Raji (cell line): ENCODE results near the gene TMEM14A.

Experiments used
- POLR2A ChIP-seq: IDR thresholded peaks from 2 replicates; pipeline ENCODE4 v1.6.1; 2011; ENCODE audit warnings: low read depth, low read length, control low read depth; ENCODE audit not compliant: insufficient read depth

TMEM14A gene

DNA sequence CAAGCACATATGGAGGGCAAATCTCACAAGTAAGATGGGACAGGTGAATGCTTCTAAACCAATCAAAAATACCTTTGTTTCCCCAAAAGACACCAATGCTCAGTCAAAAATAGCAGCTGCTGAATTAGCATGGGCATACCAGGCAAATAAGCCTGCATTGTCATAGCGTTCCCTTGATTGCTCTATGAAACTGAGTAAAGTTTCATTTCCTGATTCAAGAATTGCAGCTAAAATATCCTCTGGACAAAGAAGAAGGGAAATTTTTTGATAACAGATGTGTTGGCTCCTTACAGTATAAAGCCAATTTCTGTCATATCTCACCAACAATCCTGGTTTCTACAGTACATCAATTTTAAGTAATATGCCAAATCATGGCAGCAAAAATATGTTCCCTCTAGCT lies 3.3 kb upstream of the TMEM14A start:
- no peak for TF ChIP-seq POLR2A

DNA sequence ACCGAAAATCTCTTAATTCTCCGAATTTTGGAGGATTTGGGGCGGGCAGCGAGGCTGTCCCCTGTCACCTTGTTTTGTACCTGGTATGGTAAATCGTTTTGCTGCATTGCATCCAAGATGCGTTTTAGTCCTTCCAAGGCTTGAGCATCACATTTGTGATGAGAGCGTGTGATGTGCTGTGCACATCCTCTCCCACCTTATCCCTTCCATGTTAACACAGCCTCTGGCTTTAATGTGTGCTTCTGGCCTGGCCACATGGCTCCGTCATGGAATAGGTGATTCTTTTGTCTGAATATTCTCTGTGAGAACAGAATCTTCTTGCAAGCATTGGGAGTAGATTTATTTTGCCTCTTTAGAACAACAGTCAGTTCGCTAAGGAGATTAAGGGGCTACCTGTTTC lies 763 bp downstream of the TMEM14A start:
- TF ChIP-seq POLR2A = no peak

DNA sequence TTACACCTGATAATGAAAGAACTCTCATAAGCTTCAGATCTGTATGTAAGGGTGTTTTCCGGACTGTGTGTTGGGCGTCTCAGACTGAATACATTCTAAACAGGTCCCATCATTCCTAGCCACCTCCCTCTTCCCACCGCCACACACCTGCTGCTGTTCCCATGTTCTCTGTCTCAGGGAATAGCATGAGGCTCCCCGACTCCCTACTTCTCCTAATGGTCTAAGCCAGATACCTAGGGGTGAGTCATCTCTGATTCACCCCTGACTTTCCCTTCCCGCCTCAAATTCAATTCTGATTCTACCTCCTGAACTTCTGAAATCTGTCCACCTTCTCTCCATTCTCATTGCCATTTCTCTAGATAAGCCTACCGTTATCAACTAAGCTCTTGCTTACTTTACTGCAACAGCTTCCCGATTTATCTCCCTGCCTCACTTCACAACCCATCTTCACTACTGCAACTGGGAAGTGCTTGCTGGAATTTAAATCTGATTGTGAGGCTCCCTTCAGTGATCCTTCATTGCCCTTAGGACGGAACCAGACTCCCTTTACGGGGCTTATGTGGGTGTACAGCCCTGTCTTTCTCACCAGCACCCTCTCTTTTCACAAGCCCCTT lies 1.6 kb downstream of the TMEM14A start:
- TF ChIP-seq POLR2A = no peak

DNA sequence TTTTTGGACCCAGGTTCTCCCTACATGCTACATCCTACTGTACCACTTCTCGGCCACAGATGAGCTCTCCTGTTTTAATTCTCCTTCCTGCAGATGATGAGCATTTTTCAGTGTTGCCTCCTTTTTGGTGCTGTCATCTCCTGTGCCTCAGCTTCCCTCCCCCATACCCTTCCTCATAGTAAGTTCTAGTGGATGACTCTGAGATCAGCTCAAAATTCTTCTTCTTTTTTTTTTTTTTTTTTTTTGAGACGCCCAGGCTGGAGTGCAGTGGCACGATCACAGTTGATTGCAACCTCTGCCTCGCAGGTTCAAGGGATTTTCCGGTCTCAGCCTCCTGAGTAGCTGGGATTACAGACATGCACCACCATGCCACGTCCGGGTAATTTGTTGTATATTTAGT lies 3.8 kb downstream of the TMEM14A start:
- no peak for TF ChIP-seq POLR2A

DNA sequence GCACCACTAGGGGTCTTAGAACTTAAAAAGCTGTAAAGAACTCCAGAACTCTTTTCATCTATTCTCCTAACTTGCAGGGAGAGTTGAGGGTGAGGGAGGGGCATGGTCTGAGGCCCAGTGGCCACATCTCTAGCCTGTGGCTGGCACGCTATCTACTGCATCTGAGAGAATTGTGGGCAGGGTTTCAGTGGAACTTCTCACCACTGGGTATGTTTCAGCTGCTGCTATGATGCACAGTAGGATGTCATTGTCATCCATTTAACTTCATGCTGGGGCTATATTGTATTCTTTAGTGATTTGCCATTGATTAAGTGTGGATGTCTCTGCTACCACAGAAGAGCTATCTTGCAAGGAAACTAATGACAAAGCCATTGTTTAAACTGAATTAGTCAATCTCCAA lies 4.5 kb downstream of the TMEM14A start:
- no peak for TF ChIP-seq POLR2A

DNA sequence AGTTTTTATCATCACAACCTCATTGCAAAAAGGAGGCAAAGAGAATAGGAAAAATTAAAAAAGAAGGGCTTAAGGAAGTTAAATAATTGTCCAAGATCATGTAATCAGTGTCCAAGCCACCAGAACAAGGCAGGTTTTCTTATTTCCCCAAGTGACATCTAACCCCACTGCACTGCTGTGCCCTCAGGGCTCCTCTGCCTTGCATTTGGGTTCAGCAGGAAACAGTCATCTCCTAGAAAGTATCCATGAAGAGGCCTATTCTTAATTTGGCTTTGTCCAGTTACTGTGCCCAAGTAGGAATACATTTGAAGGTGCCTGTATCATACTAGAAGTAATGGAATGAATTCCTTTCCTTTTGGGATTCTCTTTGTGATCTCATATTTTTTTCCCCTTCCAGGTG lies 10.5 kb downstream of the TMEM14A start:
- no peak for TF ChIP-seq POLR2A

DNA sequence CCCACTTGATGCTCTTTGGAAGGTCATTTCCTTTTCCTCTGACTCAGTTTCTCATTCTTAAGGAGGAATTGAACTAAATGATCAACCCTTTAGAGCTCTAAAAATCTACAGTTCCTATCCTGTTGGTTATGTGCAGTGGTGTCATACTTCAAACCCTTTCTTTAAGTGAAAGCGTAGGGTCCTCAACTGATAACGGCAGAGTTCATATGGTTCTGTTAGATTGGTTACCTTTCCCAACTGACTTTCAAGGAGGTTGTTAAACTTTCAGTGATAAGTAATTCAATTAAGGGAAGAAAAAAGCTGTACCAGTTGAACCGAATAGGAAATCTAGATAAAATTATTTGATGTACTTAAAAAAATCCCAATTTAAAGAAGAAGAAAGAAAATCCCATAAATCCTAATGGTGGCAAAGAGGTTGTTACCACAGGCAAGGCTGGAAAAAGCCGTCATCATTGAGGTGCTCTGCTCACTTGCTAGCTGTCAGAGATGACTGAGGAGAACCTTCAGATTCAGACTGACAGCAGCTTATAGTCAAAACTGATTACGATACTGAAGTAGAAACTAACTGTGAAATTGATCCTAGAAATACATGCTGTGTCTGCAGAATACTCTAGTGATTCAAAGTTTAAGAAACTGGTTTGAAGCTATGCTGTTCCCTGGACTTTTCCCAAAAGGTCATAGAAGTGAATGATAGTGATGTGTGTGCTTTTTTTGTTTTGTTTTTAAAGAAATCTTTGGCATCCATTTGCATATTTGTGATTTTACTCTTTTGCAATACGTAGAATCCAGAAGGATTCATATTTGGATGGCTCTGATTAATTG lies 16.2 kb downstream of the TMEM14A start:
- no peak for TF ChIP-seq POLR2A

DNA sequence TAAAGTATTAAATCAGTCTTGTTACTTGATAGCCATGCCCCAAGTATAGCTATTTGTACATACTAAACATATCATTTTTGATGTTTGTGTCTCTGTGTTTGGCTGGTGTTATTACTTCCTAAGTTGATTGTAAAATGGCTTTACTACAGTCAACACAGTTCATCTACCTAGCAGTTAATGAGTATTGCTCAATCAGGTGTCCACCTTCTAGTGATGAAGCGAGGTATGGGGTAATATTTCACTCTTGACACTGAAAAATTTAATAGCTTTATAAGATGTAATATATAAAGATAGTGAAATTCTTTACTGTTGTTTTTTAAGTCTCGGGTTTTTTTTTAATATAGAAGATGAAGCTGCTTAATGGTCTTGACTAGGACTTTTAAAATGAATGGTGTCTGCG lies 18.9 kb downstream of the TMEM14A start:
- no peak for TF ChIP-seq POLR2A

DNA sequence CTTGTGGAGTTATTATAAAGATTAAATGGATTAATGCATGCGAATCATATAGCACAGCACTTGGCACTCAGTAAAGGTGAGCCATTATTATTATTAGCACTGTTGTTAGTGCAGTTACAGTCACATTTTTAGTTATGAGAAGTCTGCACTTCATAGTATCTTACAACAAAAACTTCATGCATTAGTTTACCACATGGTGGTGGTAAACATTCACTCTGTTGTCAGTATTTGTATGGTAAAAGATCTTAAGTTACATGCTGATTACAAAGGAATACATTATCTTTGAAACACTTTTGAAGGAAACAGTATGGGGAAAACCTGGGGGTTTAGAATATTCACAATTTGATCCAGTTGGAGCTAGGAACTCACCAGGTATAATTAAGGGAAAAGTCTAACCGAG lies 20.8 kb downstream of the TMEM14A start:
- TF ChIP-seq POLR2A = no peak

DNA sequence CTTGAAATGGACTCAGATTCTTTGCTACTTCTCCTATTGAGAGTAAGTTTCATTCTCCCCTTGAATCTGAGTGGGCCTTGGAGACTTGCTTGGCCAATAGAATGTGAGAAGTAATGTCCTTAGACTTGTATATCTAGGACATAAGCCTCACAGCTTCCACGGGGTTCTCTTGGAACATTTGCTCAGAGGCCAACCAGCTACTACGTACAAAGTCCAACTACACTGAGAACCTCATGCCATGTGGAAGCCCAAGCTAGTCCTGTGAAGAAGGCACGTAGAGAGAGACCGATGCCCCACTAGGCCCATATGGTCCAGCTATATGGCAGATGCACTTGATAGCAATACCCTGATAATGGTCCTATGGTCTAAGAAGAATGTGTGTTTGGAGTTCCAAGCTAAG lies 22.9 kb downstream of the TMEM14A start:
- no peak for TF ChIP-seq POLR2A

DNA sequence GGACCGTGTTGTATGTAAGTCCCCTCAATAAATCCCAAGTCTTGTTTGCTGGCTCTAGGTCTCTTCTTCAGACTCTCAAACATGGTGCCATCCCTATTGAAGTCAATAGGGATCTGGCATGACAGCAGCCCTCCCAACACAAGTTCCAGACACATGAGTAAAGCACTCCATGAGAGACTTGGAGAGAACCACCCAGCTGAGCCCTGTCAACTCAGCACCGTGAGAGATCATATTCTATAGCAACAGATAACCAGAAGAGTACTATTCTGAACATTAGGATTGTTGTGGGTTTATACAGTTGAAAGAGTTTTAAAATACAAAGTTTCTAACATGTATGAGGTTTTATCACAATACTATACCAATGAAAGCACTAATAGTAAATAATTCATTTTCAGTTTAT lies 23.5 kb downstream of the TMEM14A start:
- no peak for TF ChIP-seq POLR2A

DNA sequence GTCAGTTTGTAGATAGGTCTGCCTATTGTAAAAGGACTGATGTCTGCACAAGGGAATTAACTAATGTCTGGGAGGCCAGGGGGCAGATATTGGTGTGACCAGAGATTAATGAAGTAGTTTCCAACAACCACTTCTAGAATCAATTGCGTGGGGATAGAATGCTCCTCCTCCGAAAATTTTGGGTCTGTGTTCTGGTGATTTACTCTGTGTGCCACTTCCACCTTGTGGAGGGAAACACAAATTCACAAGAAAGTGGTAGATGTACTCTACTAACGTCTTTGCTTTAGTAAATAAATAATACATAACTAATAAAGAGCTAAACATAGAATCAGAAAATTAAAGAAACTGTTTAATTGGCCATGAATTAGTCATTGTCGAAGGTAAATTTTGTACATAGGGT lies 25.5 kb downstream of the TMEM14A start:
- TF ChIP-seq POLR2A = no peak

DNA sequence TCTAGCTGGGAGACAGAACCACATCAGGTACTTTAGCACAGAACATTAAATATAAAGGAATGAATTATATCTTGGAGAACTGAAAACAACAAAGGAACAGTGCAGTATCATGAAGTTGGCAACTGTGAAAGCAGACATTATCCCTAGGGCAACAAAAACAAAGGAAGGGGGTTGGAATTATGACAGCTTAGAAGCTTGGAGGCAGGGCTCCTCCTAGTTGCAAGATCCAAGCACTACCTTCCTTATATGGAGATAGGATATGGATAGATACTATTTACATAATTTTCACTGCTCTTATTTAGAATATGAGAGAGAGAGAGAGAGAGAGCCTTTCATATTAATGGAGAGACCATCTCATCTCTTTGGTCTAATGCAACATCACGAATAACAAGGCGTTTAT lies 27.0 kb downstream of the TMEM14A start:
- no peak for TF ChIP-seq POLR2A

DNA sequence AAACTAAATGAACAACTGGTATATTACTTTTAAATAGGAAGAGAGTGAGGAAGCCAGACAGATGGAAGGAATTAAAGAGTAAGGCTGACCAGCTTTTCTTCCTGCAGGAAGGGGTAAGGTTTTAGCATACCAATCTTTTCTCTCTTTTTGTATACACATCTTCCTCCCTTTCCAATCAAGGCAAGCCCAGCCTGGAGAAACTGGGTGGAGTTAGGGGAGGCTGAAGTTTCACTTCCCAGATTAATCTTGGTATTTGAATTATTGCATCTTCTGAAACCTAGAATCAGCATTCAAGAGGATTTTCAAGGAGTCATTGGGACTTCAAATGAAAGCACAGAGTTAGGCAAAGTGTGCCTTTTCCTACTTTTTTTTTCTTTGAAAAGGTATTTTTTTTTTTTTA lies 33.1 kb downstream of the TMEM14A start:
- no peak for TF ChIP-seq POLR2A

DNA sequence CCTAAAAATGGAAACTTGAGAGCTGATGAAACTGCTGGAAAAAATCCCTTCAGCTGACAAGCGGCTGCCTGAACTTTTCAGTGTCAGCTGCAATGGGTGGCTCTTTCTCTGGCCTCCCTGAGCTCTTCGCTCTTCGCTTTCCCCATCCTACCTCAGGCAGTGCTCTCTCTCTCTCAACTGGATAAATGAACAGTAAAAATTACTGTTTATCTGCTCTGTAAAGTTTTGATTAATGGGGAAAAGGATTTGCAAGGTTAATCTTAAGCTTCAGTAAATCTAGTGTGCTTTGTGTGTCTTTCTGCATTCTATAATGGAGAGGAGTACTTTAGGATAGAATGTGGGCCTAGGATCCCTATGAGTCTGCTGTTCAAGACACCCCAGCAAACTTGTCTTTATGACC lies 35.1 kb downstream of the TMEM14A start:
- no peak for TF ChIP-seq POLR2A

DNA sequence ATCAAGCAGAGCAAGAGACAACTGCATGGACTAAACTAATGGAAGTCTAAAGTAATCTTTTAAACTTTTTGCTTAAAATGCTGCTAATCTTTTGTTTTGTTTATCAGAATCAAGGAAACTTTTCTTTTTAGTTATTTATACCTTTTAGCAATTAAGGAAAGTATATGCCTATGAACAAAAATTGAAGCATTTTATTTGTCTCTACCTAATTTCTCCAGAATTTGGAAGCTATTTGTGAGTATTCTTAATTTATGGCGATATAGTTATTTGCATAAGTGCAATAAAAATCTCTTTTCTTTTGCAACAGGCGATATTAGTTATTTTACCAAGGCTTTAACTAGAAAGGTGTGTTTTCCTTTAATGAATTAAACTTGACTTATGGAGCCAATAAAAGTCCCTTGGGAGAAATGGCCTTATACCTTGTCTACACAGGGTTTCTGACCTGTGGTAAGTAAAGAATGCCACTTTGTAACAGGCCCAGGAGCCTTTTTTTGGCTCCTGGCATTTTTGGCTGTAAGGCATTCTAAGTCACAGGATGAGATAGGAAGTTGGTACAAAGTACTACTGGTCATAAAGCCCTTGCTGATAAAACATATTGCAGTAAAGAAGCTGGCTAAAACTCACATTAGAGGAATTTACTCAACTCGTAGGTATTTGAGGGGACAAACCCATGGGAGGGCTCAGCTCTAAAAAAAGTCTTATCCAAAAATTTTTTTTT lies 37.2 kb downstream of the TMEM14A start:
- TF ChIP-seq POLR2A = no peak
